Measurements from ENCODE around the gene SLC6A8. TPM values are rescaled to one million over a fixed set of nuclear protein-coding genes. Genes with fewer than 3 reads are reported as not detected.

Gene SLC6A8
- total and polyA plus RNA-seq, 11 donors: 113 to 241 (median 179) TPM

GRCh38 chrX:153643431-153644351 is 44.0 kb upstream of the SLC6A8 start:
- Histone ChIP-seq H3K27me3 (peaks cover 3 to 79% (median 31%) of the 10 kb centered on the region in 9 donors), H3K27ac (no peak overlapping the region), H3K4me1 (peaks cover 0 to 38% (median 0%) of the 10 kb centered on the region in 12 donors), H3K4me3 (peak overlapping the region in 6 of 12 donors; percentile 14 to 24 (median 18)), H3K36me3 (no peaks in the 10 kb centered on the region), H3K9me3 (no peaks in the 10 kb centered on the region)
- peak in 1 of 4 donors; percentile 30 for ATAC-seq
- peak in 2 of 5 donors; percentile 21 to 52 for DNase-seq
- intact Hi-C loops (cut with DNase I): no loop called here
- WGBS, 4 donors: 1 to 46% (median 15%) methylated on average over 32 to 75 of the region's 84 CpGs
- TF ChIP-seq CTCF (IDR thresholded peaks at IDR 0.05): peak in 5 of 12 donors; percentile 7 to 35 (median 10)
- TF ChIP-seq POLR2A (IDR thresholded peaks at IDR 0.05): no peak

GRCh38 chrX:153644356-153645125 is 43.2 kb upstream of the SLC6A8 start:
- WGBS, 4 donors: 4 to 39% (median 21%) methylated on average over 12 to 46 of the region's 46 CpGs
- peak in 2 of 5 donors; percentile 22 to 28 for DNase-seq
- ATAC-seq: no peak
- no peak overlapping the region for H3K27ac ChIP-seq
- H3K36me3 ChIP-seq: no peaks in the 10 kb centered on the region
- H3K4me3 ChIP-seq: peak overlapping the region in 1 of 12 donors; percentile 19
- H3K9me3 ChIP-seq: no peaks in the 10 kb centered on the region
- H3K27me3 ChIP-seq: peaks cover 3 to 85% (median 32%) of the 10 kb centered on the region in 9 donors
- intact Hi-C loops (cut with DNase I): loop anchor here in 5 of 10 donors (5.0 kb wide), 3 partner anchors 32 to 92 kb away; no protein-coding TSS in a partner anchor
- H3K4me1 ChIP-seq: peaks cover 0 to 38% (median 0%) of the 10 kb centered on the region in 12 donors
- no peak for TF ChIP-seq POLR2A (IDR thresholded peaks at IDR 0.05)

GRCh38 chrX:153645151-153645550 is 42.6 kb upstream of the SLC6A8 start:
- intact Hi-C loops (cut with DNase I): loop anchor here in 5 of 10 donors (5.0 kb wide), 3 partner anchors 33 to 93 kb away; no protein-coding TSS in a partner anchor
- no peak overlapping the region for H3K4me3 ChIP-seq
- no peak overlapping the region for H3K27ac ChIP-seq
- ATAC-seq: no peak
- peak in 2 of 5 donors; percentile 2 for DNase-seq
- peaks cover 0 to 38% (median 0%) of the 10 kb centered on the region in 12 donors for H3K4me1 ChIP-seq
- no peak for TF ChIP-seq CTCF (IDR thresholded peaks at IDR 0.05)
- no peak for TF ChIP-seq POLR2A (IDR thresholded peaks at IDR 0.05)
- WGBS, 4 donors: 58 to 70% (median 63%) methylated on average over 6 of the region's 6 CpGs
- peaks cover 3 to 83% (median 32%) of the 10 kb centered on the region in 9 donors for H3K27me3 ChIP-seq
- no peaks in the 10 kb centered on the region for H3K36me3 ChIP-seq
- H3K9me3 ChIP-seq: no peaks in the 10 kb centered on the region

- intact Hi-C loops (cut with DNase I): loop anchor here in 5 of 10 donors (5.0 kb wide), 3 partner anchors 34 to 94 kb away; no protein-coding TSS in a partner anchor
- ATAC-seq: no peak
- TF ChIP-seq POLR2A (IDR thresholded peaks at IDR 0.05) (no peak), CTCF (IDR thresholded peaks at IDR 0.05) (no peak)
- 53 to 76% (median 62%) methylated on average over 10 of the region's 10 CpGs for WGBS, 4 donors
- peaks cover 0 to 38% (median 0%) of the 10 kb centered on the region in 12 donors for H3K4me1 ChIP-seq
- H3K4me3 ChIP-seq: no peak overlapping the region
- no peaks in the 10 kb centered on the region for H3K36me3 ChIP-seq
- no peaks in the 10 kb centered on the region for H3K9me3 ChIP-seq
- H3K27ac ChIP-seq: no peak overlapping the region
- peak in 1 of 5 donors; percentile 12 for DNase-seq
- peaks cover 3 to 79% (median 32%) of the 10 kb centered on the region in 9 donors for H3K27me3 ChIP-seq
Observed at GRCh38 chrX:153645921-153646488, 41.7 kb upstream of the SLC6A8 start.

All from heart left ventricle (tissue), 16 donors.